ENCODE results near the gene PXMP4. TPM values are rescaled to one million over a fixed set of nuclear protein-coding genes. Genes with fewer than 3 reads are reported as not detected.

The PXMP4 gene
- total and polyA plus RNA-seq, 12 donors, result 6.8 to 47.4 (median 20.4) TPM

GRCh38 chr20:33732166-33732970 is 12.3 kb upstream of the PXMP4 start:
- WGBS, 4 donors, result 1 to 10% (median 4%) methylated on average over 3 to 68 of the region's 68 CpGs
- peak overlapping the region; percentile 53 to 96 (median 76) for H3K27ac ChIP-seq
- H3K9me3 ChIP-seq (replicated peaks in 1 of 3), result peaks cover 0 to 8% (median 0%) of the 10 kb centered on the region in 3 donors
- H3K27me3 ChIP-seq, result no peaks in the 10 kb centered on the region
- TF ChIP-seq POLR2A (IDR thresholded peaks at IDR 0.05), result peak in 1 of 2 donors; percentile 44
- peak in 1 of 6 experiments; percentile 24 for TF ChIP-seq CTCF (IDR thresholded peaks at IDR 0.05)
- peaks cover 5 to 24% of the 10 kb centered on the region in 2 donors for H3K4me1 ChIP-seq (replicated peaks in 1 of 2)
- H3K36me3 ChIP-seq (replicated peaks in 1 of 2), result no peaks in the 10 kb centered on the region
- H3K4me3 ChIP-seq, result peak overlapping the region in 3 of 4 donors; percentile 36 to 66 (median 62)
- intact Hi-C loops (cut with DNase I), result loop anchor here in 1 of 2 donors (10.0 kb wide), 1 partner anchor 278 kb away; no protein-coding TSS in a partner anchor
- DNase-seq, result peak; percentile 84 to 91 (median 87)

GRCh38 chr20:33731693-33732165 is 11.6 kb upstream of the PXMP4 start, which contains the start of gene ZNF341:
TSS of gene ZNF341 (plus strand) at chr20:33731996. CDS start at chr20:33732022, 26 bp downstream.
- Histone ChIP-seq H3K27me3 (no peaks in the 10 kb centered on the region), H3K4me1 (replicated peaks in 1 of 2) (peaks cover 5 to 24% of the 10 kb centered on the region in 2 donors), H3K4me3 (peak within 1 kb of the TSS; percentile 13 to 66 (median 62)), H3K9me3 (replicated peaks in 1 of 3) (peaks cover 0 to 2% (median 0%) of the 10 kb centered on the region in 3 donors), H3K27ac (peak within 1 kb of the TSS; percentile 53 to 96 (median 76)), H3K36me3 (replicated peaks in 1 of 2) (no peaks in the 10 kb centered on the region)
- WGBS, 4 donors, result 1 to 13% (median 3%) methylated on average over 3 to 57 of the region's 57 CpGs
- DNase-seq, result peak; percentile 89 to 94 (median 91)
- intact Hi-C loops (cut with DNase I), result loop anchor here in 1 of 2 donors (10.0 kb wide), 1 partner anchor 277 kb away; no protein-coding TSS in a partner anchor
- TF ChIP-seq CTCF (IDR thresholded peaks at IDR 0.05) (peak; percentile 69 to 92 (median 82)), POLR2A (IDR thresholded peaks at IDR 0.05) (peak; percentile 44 to 51)

- TF ChIP-seq CTCF (IDR thresholded peaks at IDR 0.05) (no peak), POLR2A (IDR thresholded peaks at IDR 0.05) (no peak)
- peak overlapping the region in 4 of 5 donors; percentile 74 to 96 (median 83) for H3K27ac ChIP-seq
- 80 to 87% (median 81%) methylated on average over 15 to 18 of the region's 18 CpGs for WGBS, 4 donors
- H3K4me1 ChIP-seq (replicated peaks in 1 of 2), result peaks cover 5 to 24% of the 10 kb centered on the region in 2 donors
- H3K27me3 ChIP-seq, result no peaks in the 10 kb centered on the region
- no peaks in the 10 kb centered on the region for H3K36me3 ChIP-seq (replicated peaks in 1 of 2)
- H3K4me3 ChIP-seq, result peak overlapping the region in 3 of 4 donors; percentile 13 to 66 (median 62)
- peak in 1 of 7 donors; percentile 30 for DNase-seq
- H3K9me3 ChIP-seq (replicated peaks in 1 of 3), result no peaks in the 10 kb centered on the region
- intact Hi-C loops (cut with DNase I), result loop anchor here in 1 of 2 donors (10.0 kb wide), 1 partner anchor 276 kb away; no protein-coding TSS in a partner anchor
Measured at GRCh38 chr20:33730946-33731692, 11.0 kb upstream of the PXMP4 start.

All from adrenal gland (tissue), 12 donors.